ENCODE data around the gene SFI1. TPM values are rescaled to one million over a fixed set of nuclear protein-coding genes. Genes with fewer than 3 reads are reported as not detected.

The SFI1 gene
- total RNA-seq, 1 experiment from 2014 or later, result 53.1 TPM

- BruUV-seq (replicated peaks), result no TSS peak
- DNase-seq (ENCODE audit: low read depth, low spot score) (no peak), ATAC-seq (no peak)
- intact Hi-C loops (cut with micrococcal nuclease), result no loop called here
- ChIA-PET RAD21 (ENCODE audit: low non-redundant PET in 1 of 2, low total read pairs in 2 of 2, uncharacterized antibody in 2 of 2, unreplicated experiment in 2 of 2) (no interaction called here), POLR2A (no interaction called here), CTCF (no interaction called here)
- no peak overlapping the region for H3K27ac ChIP-seq (ENCODE audit: low read depth, low read length)
- no peak overlapping the region for H3K9ac ChIP-seq (ENCODE audit: low read length)
- no peak for TF ChIP-seq SP1 (IDR thresholded peaks at IDR 0.05; ENCODE audit: low read depth)
- TF ChIP-seq EZH2phosphoT487 (IDR thresholded peaks at IDR 0.05; ENCODE audit: borderline replicate concordance), result no peak
- no peak for TF ChIP-seq RAD21 (IDR thresholded peaks at IDR 0.05; ENCODE audit: low read depth)
- TF ChIP-seq SRF (IDR thresholded peaks at IDR 0.05; ENCODE audit: low read depth), result no peak
- no peak for TF ChIP-seq JUND (IDR thresholded peaks at IDR 0.05)
- no peak for TF ChIP-seq ATF3 (IDR thresholded peaks at IDR 0.05)
- TF ChIP-seq CBX3 (IDR thresholded peaks at IDR 0.05; ENCODE audit: low read depth), result no peak
- TF ChIP-seq, protein P1, sequence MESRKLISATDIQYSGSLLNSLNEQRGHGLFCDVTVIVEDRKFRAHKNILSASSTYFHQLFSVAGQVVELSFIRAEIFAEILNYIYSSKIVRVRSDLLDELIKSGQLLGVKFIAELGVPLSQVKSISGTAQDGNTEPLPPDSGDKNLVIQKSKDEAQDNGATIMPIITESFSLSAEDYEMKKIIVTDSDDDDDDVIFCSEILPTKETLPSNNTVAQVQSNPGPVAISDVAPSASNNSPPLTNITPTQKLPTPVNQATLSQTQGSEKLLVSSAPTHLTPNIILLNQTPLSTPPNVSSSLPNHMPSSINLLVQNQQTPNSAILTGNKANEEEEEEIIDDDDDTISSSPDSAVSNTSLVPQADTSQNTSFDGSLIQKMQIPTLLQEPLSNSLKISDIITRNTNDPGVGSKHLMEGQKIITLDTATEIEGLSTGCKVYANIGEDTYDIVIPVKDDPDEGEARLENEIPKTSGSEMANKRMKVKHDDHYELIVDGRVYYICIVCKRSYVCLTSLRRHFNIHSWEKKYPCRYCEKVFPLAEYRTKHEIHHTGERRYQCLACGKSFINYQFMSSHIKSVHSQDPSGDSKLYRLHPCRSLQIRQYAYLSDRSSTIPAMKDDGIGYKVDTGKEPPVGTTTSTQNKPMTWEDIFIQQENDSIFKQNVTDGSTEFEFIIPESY (IDR thresholded peaks at IDR 0.05; ENCODE audit: extremely low read depth, insufficient replicate concordance, low read length), result no peak
- no peak for TF ChIP-seq ZNF274 (IDR thresholded peaks at IDR 0.05; ENCODE audit: low read depth, low read length)
- no peak for TF ChIP-seq POLR2A (IDR thresholded peaks at IDR 0.05; ENCODE audit: borderline replicate concordance, extremely low read depth, insufficient read depth, insufficient read length)
- TF ChIP-seq POLR2AphosphoS5 (IDR thresholded peaks at IDR 0.05; ENCODE audit: low read depth, low read length), result no peak
- no peak for TF ChIP-seq SIN3A (IDR thresholded peaks at IDR 0.05; ENCODE audit: low read depth)
- TF ChIP-seq, protein P2, sequence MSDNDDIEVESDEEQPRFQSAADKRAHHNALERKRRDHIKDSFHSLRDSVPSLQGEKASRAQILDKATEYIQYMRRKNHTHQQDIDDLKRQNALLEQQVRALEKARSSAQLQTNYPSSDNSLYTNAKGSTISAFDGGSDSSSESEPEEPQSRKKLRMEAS (IDR thresholded peaks at IDR 0.05), result no peak
- TF ChIP-seq ZFX (IDR thresholded peaks at IDR 0.05), result no peak
- TF ChIP-seq TCF7L2 (IDR thresholded peaks at IDR 0.05; ENCODE audit: borderline replicate concordance, extremely low read depth, insufficient read depth, insufficient read length), result no peak
- no peak for TF ChIP-seq EGR1 (IDR thresholded peaks at IDR 0.05; ENCODE audit: low read depth)
- no peak overlapping the region for H3K4me3 ChIP-seq (replicated peaks in 1 of 2; ENCODE audit: low read depth in 1 of 2, low read length in 2 of 2)
- H3K36me3 ChIP-seq (ENCODE audit: control insufficient read depth in 1 of 2, insufficient read depth in 2 of 2, low read length in 2 of 2), result peaks cover 16 to 21% of the 10 kb centered on the region in 2 experiments
- no peaks in the 10 kb centered on the region for H3K9me2 ChIP-seq (ENCODE audit: insufficient read depth)
- H3K9me3 ChIP-seq (ENCODE audit: control insufficient read depth in 1 of 2, insufficient read depth in 1 of 2, low read depth in 1 of 2, low read length in 2 of 2), result no peaks in the 10 kb centered on the region
- H2AFZ ChIP-seq (ENCODE audit: low read depth, low read length, poor library complexity, severe bottlenecking), result no peak overlapping the region
- H3K79me2 ChIP-seq (ENCODE audit: insufficient read depth, low read length), result no peaks in the 10 kb centered on the region
- no peak overlapping the region for H3K4me2 ChIP-seq (ENCODE audit: low read length)
- H4K20me1 ChIP-seq (ENCODE audit: insufficient read depth), result no peaks in the 10 kb centered on the region
- no peaks in the 10 kb centered on the region for H3K4me1 ChIP-seq (ENCODE audit: control insufficient read depth in 1 of 2, insufficient read depth in 2 of 2, low read length in 2 of 2)
- no peaks in the 10 kb centered on the region for H3K27me3 ChIP-seq (ENCODE audit: insufficient read depth, low read length)
These were observed 90.0 kb downstream of the SFI1 start for GRCh38 chr22:31586137-31586920.

Data from HCT116 (cell line).